GM19372 (cell line): ENCODE data around the gene PDGFD.

Experiments used
- ATAC-seq: cut with Tn5 transposase; IDR thresholded peaks from one replicate; pipeline ENCODE4 v1.9.1; 2021; ENCODE audit warnings: mild to moderate bottlenecking, low read depth, moderate library complexity; ENCODE audit not compliant: unreplicated experiment

Gene PDGFD

DNA sequence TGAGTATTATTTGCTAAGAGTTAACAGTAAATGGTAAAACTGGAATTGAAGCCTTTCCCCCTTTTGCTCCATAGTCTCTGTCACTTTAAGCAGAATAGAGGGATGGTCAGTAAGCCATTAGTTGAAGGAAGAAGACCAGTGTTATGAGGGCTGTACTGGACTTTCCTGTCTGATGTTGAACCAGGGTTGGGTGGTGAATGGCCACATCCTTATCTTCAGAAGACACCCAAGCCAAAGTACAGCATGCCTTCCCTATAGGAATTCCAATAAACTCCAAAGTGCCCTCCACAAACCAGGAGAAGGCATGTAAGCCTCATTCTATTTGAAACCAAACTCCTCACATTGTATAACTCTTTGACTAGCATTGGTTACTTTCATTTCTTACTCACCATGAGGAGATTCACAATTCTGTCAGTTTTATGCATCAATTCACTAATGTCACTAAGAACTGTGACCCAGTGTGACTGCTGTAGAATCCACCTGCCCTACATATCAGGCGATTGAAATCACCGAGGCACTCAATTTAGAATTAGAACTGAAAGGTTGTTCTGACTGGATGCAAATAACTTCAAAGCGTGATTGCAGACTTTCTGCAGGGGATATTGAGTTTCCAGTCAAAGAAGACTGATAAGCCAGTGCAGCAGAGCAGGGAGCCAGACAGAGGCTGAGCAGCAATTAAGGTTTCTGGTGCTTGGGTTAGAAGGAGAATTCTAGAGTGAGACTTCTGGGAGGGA lies 234.6 kb downstream of the PDGFD start:
- peak; percentile 87 for ATAC-seq

DNA sequence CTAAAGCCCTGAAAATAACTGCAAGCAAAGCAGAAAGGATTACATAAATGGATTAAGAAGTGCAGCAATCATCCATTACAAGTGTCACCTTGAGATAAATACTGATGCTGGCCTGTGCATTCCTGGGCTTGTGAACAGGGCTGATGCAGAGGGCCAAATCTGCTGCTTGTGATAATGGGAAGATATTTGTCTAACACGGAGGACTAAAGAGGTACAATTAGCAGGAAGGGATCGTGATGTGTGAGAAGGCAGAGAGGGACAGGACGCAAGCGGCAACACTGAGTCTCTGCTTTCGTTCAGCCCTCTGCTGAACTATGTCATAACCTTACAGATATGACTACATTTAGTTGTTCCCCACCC lies 235.2 kb downstream of the PDGFD start:
- ATAC-seq: peak; percentile 13

- no peak for ATAC-seq
Measured at GRCh38 chr11:103928040-103928801, 235.7 kb downstream of the PDGFD start.

DNA sequence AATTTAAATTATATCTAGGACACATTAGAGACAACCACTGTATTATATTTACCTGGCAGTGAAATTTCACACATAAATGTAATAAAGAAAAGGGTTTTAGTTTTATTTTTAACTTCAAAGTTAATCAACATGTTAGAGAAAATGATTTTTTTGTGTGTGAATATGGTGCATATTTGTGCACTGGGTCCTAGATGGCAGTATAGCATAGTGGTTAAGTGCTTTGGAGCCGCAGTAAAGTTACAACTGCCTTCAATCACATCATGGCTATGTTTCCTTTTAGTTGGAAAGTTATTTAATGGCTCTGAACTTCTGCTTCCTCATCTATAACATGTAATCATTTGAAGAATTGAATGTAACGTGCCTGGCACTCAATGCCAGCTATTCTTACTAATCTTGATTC lies 236.4 kb downstream of the PDGFD start:
- no peak for ATAC-seq

DNA sequence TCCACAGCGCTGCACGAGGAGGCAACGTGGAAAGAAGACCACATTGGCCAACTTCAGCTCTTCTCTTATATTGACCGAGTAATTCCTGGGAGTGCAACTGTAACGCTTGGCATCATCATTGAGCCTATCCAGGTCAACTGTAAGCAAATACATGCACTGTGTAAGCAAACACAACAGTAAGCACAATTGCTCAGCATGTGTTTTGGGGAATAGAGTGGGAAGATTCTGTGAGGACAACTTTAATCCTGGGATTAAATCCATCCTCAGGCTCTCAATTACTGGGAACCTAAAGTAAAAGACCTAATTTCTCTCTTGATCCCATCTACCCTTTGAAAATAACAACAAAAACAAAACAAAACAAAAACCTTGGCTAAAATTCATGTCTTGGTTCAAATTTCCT lies 237.0 kb downstream of the PDGFD start:
- no peak for ATAC-seq

DNA sequence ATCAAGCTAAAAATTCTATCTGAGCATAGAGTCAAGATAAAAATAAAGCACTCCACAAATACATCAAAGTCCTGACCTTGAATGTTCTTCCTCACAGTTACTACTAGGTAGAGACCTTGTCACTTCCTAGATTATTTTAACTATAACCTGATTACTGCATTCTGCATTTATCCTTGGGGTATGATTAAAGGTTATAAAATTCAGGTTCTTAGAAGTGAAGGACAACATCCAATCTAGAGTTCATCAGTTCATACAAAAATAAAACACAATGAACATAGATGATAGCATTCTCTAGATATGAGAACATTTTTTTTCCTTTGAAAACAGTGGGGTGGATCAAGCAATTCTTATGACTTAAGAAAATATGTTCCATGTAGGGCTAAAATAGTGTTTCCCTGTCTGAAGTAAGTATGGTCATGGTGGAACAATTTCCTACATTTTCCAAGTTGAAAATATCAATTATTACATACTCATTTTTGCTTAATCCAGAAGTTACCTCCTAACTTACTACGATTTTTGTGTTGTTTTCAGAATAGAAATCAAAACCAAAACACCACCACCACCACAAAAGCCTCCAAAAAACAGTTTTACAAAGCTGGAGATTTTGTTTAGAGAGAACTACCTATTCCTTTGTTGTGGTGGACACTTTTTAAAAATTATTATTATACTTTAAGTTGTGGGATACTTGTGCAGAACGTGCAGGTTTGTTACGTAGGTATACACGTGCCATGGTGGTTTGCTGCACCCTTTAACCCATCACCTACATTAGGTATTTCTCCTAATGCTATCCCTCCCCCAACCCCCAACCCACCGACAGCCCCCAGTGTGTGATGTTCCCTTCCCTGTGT lies 239.6 kb downstream of the PDGFD start:
- ATAC-seq: no peak

GRCh38 chr11:103923451-103923931 lies 240.5 kb downstream of the PDGFD start:
- ATAC-seq: no peak

GRCh38 chr11:103920933-103921332 lies 243.0 kb downstream of the PDGFD start:
- no peak for ATAC-seq

- ATAC-seq: peak; percentile 45
Measured at GRCh38 chr11:103920449-103920848, 243.5 kb downstream of the PDGFD start.

GRCh38 chr11:103910721-103911120 lies 253.2 kb downstream of the PDGFD start:
- no peak for ATAC-seq

DNA sequence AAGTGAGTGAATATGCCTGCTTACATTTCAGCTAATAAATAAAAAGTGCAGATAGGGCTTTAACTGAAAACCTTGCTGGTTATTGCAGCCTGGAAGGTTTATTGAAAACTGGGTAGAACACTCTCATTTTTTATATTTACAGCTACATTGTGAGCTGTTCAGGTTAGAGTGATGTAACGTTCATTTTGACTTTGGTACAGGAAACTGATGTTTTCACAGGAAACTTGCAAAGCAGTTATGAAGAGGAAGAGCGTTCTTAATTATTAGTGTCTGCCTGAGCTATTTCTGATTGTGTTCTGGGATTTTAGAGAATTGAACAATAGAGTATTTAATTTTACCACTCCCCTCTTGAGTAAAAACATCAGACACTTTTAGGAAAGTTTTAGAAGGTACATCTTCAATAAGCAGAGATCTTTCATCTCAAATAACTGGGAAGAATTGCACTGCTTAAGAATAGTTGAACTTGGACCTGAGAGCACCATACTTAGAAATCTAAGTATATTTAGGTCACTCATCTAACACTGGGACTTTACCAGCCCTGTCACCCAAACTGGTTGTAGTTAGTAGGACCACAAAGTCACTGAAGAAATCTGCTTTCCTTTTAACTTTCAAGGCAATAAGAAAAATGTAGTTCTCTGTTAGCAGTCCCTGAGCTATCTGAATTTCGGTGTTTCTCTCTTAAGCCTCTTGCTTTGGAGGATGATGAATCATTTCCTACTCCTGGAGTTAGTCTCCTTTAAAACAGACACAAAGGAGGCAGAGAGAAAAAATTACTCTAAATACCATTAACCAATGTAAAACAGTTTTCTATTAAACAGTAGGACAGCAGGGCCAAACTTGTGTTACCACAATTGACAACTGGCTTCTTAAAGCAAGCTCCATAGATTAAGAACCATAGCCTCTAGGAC lies 256.1 kb downstream of the PDGFD start:
- no peak for ATAC-seq

DNA sequence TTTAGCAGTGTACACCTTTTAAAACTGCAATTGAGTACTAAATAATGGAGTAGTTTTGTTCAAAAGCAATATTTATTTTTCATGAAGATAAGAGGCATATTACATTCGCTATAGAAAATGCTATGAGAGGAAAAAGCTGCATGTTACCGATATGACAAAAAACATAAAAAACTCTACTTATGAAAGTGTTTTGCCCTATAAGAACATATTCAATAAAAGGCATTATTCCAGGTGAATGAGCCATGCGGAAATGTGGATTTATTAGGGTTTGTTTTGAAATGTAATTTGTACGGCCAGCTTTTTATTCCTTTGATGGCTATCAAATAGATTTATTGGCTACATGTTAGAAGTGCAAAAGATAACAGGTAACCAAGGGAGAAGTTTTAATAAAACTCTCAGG lies 256.8 kb downstream of the PDGFD start:
- no peak for ATAC-seq

DNA sequence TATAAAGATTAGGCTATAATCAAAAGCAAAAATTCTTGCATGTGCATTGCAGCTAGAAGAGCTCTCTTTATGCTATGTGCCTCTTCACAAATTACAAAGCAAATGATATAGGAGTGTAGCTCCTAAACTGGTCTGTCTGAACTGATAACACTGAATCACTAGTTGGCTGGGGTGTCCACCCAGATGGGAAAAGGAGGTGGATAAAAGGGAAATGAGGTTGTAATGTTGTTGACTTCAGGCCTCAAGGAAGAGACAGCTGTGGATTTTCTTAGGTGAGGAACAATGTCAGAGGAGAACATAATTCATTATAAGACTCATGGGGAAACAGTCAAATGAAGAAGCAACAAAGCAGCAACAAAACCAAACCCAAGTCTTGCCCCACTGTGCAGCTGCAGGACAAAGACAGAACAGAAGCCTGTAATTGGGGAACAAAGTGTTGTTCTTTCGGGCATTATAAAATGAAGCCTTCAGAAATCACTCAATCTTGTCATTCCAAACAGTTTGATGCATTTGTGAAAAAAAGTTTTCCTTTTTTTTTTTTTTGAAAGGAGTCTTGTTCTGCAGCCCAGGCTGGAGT lies 257.6 kb downstream of the PDGFD start:
- ATAC-seq: no peak

- peak; percentile 79 for ATAC-seq
Measured at GRCh38 chr11:103904324-103904667, 259.7 kb downstream of the PDGFD start.

DNA sequence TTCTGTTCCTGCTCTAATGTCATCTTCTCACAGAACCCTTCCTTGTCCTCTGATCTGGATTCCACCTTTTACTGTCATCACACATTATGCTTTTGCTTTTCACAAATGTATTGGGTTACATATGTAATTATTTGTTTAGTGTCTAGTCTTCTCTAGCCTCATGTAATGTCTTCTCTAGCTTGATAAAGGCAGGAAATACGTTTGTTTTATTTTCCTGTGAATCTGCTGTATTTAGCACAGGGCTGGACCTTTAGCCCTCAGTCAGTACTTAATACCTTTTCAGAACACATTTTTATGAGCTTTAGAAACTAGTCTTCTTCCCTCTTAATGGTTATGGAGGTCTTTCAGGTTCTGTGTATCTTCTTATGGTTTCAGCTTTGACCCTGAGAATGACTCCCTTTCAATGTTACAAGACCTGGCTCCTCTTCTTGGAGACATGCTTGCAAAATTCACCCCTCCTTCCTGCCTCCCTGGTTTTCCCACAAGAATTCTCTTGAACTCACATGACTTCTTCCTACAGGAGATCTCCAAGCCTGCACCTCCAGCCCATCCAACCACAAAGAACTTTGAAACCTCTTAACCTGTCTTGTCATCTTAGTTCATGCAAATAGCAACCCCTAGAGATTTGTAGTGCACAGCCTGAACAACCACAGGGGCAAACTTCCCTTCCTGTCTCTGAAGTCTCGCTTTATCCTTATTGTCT lies 260.2 kb downstream of the PDGFD start:
- ATAC-seq: peak; percentile 77

DNA sequence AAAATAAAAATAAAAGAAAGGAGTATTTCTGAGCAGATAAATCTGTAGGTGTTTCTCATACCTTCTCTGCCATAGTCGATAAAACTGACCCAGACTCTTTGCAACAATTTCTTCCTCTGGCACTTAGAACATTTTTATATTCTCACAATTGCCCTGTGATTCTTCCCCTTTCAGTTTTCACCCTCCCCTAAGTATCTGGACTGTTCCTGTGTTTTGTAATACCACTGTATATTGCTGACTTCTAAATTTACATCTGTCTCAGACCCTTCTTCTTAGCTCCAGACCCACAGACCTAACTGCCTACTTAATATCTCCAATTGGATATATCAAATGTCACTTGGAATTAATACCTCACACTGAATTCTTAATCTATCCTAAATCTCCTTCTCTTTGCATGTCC lies 261.0 kb downstream of the PDGFD start:
- ATAC-seq: no peak

DNA sequence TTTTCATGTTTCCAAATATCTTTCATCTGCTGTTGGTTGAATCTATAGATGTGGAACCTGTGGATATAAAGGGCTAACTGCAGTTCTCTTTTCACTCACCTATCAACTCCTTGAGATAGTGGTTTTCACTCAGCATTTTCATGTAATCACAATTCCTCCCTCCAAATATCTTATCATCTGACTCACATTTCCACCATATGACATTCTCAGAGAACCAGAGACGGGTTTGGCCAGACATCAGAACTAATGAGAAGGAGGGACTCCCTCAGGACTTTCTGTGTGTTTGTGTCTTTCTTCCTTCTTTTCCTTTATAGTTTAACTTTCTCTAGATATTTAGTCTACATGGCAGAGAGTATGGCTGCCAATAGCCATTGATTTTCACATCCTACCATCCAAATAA lies 262.3 kb downstream of the PDGFD start:
- no peak for ATAC-seq

- ATAC-seq: peak; percentile 51
Measured at GRCh38 chr11:103898577-103899336, 265.2 kb downstream of the PDGFD start.
